Left renal pelvis (tissue), 4 donors: ENCODE measurements around the gene PEAR1. TPM values are rescaled to one million over a fixed set of nuclear protein-coding genes. Genes with fewer than 3 reads are reported as not detected.
A peak's percentile ranks its signal among the peaks of the same experiment; 100 is the strongest.

ENCODE experiments used
- DNase-seq, 4 donors: peaks; one replicate each; pipeline ENCODE4 v3.0.0-alpha.2; 2013; ENCODE audit warnings: low read depth in 4 of 4, low spot score in 3 of 4
- polyA plus RNA-seq, 4 donors: library from polyadenylated mRNA; unstranded; fragments of 120-200 nt; gene quantifications; one replicate each; pipeline ENCODE4 v1.2.1, GENCODE V29; 2013; ENCODE audit not compliant: insufficient read length in 4 of 4

Gene PEAR1, protein sequence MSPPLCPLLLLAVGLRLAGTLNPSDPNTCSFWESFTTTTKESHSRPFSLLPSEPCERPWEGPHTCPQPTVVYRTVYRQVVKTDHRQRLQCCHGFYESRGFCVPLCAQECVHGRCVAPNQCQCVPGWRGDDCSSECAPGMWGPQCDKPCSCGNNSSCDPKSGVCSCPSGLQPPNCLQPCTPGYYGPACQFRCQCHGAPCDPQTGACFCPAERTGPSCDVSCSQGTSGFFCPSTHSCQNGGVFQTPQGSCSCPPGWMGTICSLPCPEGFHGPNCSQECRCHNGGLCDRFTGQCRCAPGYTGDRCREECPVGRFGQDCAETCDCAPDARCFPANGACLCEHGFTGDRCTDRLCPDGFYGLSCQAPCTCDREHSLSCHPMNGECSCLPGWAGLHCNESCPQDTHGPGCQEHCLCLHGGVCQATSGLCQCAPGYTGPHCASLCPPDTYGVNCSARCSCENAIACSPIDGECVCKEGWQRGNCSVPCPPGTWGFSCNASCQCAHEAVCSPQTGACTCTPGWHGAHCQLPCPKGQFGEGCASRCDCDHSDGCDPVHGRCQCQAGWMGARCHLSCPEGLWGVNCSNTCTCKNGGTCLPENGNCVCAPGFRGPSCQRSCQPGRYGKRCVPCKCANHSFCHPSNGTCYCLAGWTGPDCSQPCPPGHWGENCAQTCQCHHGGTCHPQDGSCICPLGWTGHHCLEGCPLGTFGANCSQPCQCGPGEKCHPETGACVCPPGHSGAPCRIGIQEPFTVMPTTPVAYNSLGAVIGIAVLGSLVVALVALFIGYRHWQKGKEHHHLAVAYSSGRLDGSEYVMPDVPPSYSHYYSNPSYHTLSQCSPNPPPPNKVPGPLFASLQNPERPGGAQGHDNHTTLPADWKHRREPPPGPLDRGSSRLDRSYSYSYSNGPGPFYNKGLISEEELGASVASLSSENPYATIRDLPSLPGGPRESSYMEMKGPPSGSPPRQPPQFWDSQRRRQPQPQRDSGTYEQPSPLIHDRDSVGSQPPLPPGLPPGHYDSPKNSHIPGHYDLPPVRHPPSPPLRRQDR
- polyA plus RNA-seq, result 10 to 100 TPM; 18.1 to 64.2 (median 21.6) TPM

DNA sequence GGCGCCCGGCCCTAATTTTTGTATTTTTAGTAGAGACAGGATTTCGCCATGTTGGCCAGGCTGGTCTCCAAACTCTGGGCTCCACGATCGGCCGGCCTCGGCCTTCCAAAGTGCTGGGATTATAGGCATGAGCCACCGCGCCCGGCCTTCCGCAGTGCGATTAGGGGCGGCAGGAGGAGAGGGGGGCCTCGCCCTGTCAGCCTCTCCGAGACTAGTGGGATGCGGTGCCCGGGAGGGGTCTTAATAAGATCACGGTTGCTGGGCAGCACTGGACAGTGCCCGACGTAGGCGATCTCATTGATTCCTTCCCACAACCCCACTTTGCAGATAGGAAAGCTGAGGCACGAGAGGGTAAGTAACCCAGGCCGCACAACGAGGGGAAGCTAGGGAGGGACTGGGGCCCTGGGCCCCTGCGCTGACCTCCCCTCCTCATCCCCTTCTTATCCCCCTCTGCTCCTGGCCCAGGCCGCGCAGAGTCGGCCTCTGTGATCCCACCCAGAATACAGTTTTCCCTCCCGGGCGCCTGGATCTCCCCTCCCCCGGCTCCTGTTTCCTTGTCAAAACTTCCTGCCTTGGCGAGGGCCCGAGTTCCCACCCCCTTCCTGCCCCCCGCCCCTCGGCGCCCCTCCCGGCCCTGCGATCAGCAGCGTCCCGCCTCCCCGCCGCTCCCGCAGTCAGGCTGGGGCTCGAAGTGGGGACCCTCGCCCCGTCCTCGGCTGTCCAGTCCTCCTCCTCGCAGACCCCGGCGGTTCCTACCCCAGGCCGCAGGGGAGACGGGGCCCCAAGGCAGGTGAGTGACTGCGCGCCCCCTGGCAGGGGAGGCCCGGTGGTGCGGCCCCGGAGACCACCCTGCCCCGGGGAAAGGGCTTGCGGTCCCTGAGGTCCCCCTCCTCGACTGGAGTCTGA is at the start of gene PEAR1:
Gene PEAR1 (plus strand): TSS at position 671 of the 906 bp plus-strand sequence. CDS start 10,209 bp downstream, outside the sequence.
- DNase-seq, result peak in 1 of 4 donors; percentile 50

DNA sequence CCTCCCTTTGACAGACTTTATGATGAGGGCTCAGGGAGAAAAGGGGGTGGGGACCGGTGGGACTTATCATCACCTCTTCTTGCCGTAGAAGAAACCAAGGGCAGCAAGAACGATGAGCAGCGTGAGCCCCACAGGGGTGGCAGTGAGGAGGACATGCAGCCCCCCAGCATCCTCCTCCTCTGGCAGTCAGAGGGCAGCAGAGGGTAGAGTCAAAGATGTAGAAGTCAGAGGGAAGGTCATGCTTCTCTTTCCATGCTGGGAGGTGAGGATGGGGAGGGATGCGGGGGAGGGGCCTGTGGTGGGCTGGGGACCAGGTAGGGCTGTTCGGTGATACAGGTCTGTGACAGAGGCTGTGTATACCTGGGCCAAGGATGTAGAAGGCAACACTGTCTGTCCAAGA is 49.4 kb upstream of the PEAR1 start:
- no peak for DNase-seq

GRCh38 chr1:156844638-156845037 is 48.9 kb upstream of the PEAR1 start:
- no peak for DNase-seq

DNA sequence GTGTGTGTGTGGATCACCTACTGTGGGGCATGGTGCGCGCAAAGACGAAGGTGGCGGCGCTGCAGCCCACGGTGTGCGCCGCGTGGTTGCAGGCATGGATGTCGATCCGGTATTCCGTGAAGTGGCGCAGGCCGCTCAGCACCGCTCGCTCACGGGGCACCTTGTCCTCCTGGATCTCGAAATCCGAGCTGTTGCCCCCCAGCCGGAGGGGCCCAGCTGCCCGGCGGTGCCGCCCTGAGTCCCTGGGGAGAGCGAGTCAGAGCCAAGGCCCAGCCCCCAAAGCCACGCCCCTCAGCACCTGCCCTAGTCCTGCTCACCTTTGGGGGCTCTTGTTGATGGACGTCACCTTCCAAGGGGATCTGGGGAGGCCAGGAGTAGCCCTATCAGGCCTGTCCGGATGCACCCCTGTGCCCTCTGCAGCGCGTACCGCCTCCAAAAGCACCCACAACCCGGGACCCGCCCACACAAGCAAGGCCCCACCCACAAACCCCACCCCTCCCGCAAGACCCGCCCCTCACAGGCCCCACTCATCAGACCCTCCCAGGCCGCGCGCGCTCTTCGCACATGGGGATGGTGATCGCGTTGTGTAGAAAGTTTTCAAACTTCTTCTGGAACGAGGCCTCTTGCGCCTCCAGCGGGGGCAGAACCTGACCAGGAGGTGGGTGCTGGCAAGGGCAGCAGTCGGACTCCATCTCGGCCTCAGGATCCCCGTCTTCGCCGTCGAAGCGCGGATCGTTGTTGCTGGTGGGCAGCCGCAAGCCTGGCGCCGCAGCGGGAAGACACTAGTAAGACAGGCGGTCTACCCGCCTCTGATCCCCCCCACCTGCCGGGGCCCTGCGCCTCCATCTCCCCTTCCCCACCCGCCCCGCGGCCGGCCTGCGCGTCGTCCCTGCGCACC is 48.2 kb upstream of the PEAR1 start:
- no peak for DNase-seq

GRCh38 chr1:156845953-156846545 is 47.5 kb upstream of the PEAR1 start:
- DNase-seq, result no peak

DNA sequence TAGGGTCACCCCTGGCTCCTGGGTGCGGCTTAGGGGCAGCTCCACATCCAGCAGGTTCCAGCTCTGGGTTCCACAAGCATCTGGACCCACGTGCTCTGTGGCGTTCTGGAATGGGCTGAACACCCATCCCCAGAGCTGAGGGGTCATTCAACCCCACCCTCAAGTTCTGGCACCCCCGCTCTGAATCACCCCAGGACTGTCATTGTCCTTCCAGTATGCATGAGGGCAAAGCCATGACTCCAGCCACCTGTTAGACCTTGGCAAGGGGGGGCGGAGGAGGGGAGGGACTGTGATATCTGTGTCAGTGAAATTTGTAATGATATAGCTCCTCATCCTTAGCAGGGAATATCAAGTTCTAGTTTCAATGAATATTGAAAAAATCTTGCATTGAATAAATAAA is 46.9 kb upstream of the PEAR1 start:
- no peak for DNase-seq

DNA sequence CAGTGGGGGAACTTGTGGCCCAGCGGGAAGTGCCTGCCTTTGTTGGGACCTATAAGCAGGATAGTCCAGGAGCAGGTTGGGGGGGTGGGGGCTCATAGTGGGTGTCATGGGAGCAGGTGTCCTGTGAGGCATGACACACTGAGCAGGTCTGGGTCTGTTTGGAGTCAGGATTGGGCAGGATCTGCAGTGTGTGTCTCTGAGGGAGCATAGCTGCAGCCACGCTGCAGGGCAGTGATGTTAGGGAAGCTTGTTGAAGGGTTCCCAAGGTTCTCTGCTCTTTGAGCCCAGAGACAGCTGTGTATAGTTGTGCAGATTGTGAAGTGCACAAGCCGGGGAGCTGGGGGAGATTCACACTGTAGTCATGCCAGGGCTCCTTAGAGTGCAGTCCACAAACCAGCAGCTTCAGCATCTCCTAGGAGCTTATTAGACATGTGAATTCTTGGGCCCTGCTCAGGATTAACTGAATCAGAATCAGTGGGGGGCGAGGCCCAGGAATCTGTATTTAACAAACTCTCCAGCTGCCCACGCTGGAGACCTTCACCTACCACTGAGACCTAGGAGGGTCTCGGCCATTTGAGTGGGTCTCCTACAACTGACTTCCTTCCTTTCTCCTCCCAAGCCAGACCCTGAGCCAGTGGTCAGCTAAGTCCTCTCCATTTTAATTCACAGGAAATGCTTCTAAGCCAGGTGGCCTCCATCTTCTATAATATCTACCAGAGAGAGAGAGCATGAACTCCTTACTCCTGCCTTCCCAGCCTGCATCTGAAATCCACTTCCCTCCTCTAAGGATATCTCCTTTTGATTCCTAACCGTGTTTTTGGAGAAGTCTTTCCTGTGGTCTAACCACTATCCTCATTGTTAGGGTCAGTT is 45.7 kb upstream of the PEAR1 start:
- no peak for DNase-seq

GRCh38 chr1:156848461-156849150 is 44.9 kb upstream of the PEAR1 start:
- DNase-seq, result no peak

DNA sequence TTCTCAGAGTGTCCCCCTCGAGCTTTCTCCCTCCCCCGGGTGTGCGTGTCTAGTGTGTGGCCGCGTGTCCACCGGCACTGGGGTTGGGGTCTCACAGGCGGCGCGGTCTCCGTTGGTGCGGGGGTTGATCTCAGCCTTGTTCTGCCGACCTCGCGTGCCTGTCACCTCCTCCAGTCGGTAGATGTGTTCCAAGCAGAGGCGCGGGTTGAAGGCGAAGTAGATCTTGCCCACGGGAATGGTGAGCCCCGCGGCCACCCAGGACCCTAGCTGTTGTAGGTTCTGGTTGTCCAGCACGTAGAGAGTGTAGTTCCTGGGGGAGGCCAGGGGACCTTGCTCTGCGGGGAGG is 44.4 kb upstream of the PEAR1 start:
- DNase-seq, result no peak

DNA sequence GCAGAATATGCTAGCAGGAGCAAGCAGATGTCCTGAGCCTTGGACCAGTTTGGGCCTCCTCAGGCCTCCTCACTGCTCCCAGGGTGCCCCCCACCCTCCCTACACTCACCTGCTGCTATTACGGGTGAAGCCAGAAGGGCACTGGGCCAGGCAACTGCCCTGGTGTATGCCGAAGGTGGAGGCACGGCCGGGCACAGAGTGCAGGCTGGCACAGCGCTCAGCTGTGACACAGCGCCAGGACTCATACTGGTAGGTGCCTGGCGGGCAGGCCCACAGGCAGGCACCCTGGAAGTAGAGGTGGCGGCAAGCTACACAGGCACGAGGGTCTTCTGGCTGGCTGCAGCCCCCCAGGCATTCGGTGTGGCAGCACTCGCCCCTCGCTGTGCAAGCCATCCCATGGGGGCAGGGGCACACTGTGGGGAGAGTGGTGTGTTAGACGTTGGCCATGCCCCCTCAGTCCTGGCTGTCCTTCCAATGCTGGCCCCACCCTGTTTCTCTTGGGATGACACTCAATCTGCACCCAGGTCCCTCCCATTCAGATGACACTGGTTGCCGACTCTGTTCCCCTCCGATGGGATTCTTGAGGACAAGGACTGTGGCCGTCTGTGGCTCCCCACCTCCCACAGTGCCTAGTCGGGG is 41.6 kb upstream of the PEAR1 start:
- DNase-seq, result no peak

DNA sequence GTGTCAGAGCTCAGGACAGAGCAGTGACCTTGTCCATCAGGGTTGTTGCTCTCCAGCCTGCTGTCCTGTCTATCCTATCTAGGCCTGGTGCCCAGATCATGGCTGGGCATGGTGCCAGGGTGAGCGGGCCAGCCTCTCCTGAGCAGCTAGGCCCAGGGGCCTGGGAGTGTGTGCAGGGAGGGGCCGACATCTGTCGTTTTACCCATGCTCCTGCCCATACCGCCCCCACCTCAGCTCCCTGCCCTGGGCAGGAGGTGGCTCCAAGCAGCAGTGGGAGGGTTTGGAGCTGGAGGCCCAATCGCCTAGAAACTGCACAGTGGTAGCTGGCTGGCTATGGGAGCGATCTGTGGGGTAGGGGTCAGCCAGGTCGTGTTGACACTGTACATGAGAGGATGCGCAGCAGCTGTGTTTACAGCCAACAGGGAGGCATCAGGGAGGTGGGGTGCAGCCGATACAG is 41.1 kb upstream of the PEAR1 start:
- DNase-seq, result peak in 2 of 4 donors; percentile 21 to 59

DNA sequence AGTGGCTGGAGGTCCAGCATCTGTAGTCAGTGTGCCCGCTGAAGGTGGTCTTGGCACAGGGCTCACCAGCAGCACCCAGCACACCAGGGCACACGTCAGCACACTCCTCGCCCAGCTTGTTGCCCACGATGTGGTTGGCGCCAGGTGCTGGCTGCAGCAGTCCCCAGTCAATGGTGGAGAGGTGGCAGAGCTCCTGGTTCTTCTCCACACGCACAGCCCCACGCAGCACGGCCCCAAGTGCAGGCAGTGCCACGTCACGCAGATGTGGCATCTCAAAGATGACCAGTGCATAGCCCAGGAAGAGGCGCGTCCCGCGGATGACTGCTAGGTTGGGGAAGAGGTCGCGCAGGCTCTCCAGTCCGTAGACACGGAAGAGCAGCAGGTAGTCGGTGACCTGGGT is 39.8 kb upstream of the PEAR1 start:
- no peak for DNase-seq

- DNase-seq, result no peak
Measured at GRCh38 chr1:156854634-156855033, 38.9 kb upstream of the PEAR1 start.

DNA sequence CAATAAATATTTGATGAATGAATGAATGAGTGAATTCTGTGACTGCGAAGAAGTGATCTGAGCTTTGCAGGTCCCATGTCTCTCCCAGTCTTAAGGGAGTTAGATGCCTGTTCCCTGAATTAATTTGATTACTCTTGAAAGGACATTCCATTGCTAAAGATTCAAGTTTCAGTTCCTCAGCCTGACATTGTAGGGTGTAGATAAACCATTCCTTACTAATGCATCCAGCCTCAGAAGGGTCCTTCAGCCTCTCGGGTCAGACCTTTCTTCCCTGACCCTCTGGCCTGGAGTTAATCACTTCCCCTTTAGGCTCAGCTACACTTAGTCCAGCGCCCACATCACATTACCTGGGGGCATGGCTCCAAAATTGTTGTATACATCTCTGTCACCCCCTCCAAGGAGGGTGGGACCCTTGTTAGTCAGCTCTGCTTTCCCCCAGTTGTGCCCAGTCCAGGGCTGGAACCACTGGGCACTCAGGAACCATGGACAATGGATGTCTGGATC is 37.2 kb upstream of the PEAR1 start:
- no peak for DNase-seq

DNA sequence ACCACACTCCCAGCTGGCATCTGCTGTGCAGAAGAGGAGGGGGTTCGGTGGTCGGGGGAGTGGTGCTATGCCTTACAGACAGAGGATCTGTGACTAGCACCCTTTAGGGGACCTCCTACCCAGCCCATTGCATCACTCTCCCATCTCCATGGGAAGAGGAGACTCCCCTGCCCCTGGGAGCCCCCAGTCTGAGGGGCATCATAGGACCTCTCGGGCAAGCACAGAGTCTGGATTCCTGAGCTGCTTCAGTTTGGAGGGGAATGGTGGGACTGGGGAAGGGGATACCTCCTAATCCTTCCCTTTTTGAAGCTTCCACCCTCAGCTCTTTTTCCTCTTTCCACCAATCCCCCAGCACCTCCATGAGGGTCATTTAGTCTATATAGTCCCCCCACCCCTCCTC is 36.0 kb upstream of the PEAR1 start:
- no peak for DNase-seq

GRCh38 chr1:156858555-156858956 is 35.0 kb upstream of the PEAR1 start:
- no peak for DNase-seq
